Left ventricle myocardium inferior (tissue), 1 donor: Measurements from ENCODE around the gene FEZ2. TPM values are rescaled to one million over a fixed set of nuclear protein-coding genes. Genes with fewer than 3 reads are reported as not detected.

ENCODE experiments used
- DNase-seq: peaks from one replicate; pipeline ENCODE4 v3.0.0-alpha.2; 2020
- H3K27ac ChIP-seq: fragments of 200-600 bp; replicated peaks from 2 replicates; pipeline ENCODE4 v1.8.0; 2021
- H3K27me3 ChIP-seq: fragments of 200-600 bp; 2 replicates; pipeline ENCODE4 v1.8.0; 2021; ENCODE audit warnings: low read depth
- H3K36me3 ChIP-seq: fragments of 200-600 bp; 2 replicates; pipeline ENCODE4 v1.8.0; 2021
- H3K4me1 ChIP-seq: fragments of 200-600 bp; 2 replicates; pipeline ENCODE4 v1.8.0; 2021
- H3K4me3 ChIP-seq: fragments of 200-600 bp; 2 replicates; pipeline ENCODE4 v1.8.0; 2021; ENCODE audit warnings: mild to moderate bottlenecking, moderate library complexity
- H3K9me3 ChIP-seq: fragments of 200-600 bp; replicated peaks from 2 replicates; pipeline ENCODE4 v1.8.0; 2021
- intact Hi-C: fragments of 100-400 bp; cut with micrococcal nuclease; formaldehyde crosslinking; loops from one replicate; pipeline ENCODE4 v1.11.0; 2022
- long read RNA-seq: library from polyadenylated mRNA; unstranded; transcript quantifications from one replicate; pipeline ENCODE4 v2.0.0, GENCODE V29; 2021
- total RNA-seq: library from RNA; stranded (reverse); fragmentation: NEBNext Ultra II Directional; extraction: Animal tissue kit (Norgen Biotek cat#: 25700); gene quantifications from one replicate; pipeline ENCODE4 v1.2.1, GENCODE V29; 2021
- TF ChIP-seq, protein P1 (sequence below): fragments of 200-600 bp; IDR thresholded peaks from 2 replicates; pipeline ENCODE4 v1.8.0; 2021; ENCODE audit warnings: antibody characterized with exemption, mild to moderate bottlenecking, borderline replicate concordance
- donor health status: DM: no; HTN: yes; CAD: no; lungs with severe emphysema.

Gene FEZ2
- 49.6 TPM for total RNA-seq
- long read RNA-seq, transcript FEZ2-204 (8 exons, 1,931 nt), result major isoform, 13 of 22 reads
- long read RNA-seq, partial matches to known transcripts, result 4 of 22 reads
- long read RNA-seq, other reads (novel, unspliced or antisense), result 1 of 22 reads

DNA sequence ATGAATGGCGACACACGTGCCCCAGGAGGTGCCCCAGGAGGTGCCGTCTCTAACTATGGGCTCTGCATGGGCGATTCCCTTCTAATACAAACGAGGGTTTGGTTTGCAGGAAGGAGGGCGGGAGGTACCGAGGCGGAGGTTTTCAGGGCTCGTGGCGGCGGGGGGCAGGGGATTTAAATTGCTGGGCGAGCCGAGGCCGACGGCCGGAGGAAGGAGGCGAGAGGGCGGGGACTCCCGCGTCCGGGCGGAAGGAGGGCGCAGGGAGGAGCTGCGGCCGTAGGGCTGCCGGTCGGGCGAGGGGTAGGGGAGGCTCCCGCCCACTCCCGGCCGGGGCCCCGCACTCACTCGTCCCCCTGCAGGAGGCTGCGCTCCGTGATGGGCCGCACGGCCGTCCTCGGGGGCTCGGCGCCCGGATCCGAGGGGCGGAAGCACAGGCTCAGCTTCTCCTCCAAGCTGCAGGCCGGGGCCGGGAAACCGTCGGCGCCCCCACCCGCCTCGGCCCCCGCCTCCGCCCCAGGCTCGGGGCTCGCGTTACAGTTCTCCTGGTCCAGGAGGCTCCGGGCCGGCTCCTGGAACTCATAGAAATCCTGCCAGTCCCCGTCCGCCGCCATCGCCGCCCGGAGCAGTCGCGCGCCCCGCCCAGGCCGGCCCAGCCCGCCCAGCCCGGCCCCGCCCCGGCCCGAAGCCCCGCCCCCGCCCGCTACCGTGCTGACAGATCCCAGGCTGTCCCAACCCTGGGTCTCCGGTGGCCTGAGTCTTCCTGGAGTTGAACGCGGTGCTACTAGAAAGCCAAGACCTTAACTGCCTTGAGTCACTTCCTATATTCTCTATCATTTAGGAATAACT lies at the start of gene FEZ2:
FEZ2 (minus strand) TSS at position 637 of the 846 bp plus-strand sequence; CDS start at position 611, 26 bp downstream.
- Histone ChIP-seq H3K4me1 (peaks cover 40% of the 10 kb centered on the region), H3K36me3 (no peaks in the 10 kb centered on the region), H3K4me3 (peak within 1 kb of the TSS; percentile 100), H3K27ac (peak within 1 kb of the TSS; percentile 99), H3K9me3 (no peaks in the 10 kb centered on the region), H3K27me3 (no peaks in the 10 kb centered on the region)
- TF ChIP-seq, protein P1, sequence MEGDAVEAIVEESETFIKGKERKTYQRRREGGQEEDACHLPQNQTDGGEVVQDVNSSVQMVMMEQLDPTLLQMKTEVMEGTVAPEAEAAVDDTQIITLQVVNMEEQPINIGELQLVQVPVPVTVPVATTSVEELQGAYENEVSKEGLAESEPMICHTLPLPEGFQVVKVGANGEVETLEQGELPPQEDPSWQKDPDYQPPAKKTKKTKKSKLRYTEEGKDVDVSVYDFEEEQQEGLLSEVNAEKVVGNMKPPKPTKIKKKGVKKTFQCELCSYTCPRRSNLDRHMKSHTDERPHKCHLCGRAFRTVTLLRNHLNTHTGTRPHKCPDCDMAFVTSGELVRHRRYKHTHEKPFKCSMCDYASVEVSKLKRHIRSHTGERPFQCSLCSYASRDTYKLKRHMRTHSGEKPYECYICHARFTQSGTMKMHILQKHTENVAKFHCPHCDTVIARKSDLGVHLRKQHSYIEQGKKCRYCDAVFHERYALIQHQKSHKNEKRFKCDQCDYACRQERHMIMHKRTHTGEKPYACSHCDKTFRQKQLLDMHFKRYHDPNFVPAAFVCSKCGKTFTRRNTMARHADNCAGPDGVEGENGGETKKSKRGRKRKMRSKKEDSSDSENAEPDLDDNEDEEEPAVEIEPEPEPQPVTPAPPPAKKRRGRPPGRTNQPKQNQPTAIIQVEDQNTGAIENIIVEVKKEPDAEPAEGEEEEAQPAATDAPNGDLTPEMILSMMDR, result no peak
- peak; percentile 78 for DNase-seq
- intact Hi-C loops, result no loop called here

DNA sequence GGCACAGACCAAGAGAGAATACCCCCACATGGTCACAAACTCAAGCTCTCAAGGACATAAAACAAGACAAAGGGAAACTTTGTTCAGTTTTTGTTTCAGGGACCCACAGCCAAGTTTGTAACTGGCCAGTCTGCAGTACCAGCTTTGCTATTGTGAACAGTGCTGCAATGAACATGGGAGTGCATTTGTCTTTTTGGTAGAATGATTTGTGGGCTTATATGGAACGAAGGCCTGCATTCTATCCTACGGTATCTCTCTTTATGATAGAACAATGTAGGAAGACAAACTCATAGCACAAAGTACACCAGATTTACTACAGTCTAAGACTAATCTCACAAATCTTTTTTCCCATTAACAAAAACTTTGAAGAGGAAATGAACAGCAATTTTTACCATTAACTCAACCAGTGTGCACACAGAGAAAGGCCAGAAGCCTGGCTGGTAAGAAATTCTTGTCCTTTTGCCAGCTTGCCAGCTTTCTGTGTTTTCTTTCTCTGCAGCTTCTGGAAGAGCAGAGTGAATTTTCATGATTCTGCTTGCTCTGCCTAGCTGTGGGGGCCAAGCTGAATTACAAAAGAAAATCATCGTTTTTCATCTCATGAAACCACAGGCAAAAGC lies 37.1 kb upstream of the FEZ2 start:
- intact Hi-C loops, result no loop called here
- Histone ChIP-seq H3K4me3 (no peak overlapping the region), H3K9me3 (no peaks in the 10 kb centered on the region), H3K27me3 (peaks cover 8% of the 10 kb centered on the region), H3K4me1 (no peaks in the 10 kb centered on the region), H3K27ac (no peak overlapping the region), H3K36me3 (no peaks in the 10 kb centered on the region)
- no peak for DNase-seq
- TF ChIP-seq, protein P1, result no peak

DNA sequence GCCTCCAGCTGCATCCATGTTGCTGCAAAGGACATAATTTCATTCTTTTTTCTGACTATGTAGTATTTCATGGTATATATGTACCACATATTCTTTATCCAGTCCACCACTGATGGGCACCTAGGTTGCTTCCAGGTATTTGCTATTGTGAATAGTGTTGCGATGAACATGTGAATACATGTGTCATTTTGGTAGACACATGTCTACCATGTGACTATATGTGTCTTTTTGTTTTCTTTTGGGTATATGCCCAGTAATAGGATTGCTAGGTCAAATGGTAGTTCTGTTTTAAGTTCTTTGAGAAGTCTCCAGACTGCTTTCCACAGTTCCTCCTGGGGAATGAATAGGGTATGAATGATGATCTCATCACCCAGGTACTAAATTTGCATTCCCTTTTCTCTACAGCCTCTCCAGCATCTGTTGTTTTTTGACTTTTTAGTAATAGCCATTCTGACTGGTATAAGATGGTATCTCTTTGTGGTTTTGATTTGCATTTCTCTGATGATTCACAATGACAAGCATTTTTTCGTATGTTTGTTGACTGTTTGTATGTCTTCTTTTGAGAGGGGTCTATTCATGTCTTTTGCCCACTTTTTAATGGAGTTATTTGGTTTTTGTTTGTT lies 35.6 kb upstream of the FEZ2 start:
- intact Hi-C loops, result no loop called here
- no peaks in the 10 kb centered on the region for H3K36me3 ChIP-seq
- DNase-seq, result no peak

GRCh38 chr2:36626756-36627155 lies 28.8 kb upstream of the FEZ2 start:
- intact Hi-C loops, result no loop called here
- TF ChIP-seq, protein P1, result no peak
- DNase-seq, result no peak
- Histone ChIP-seq H3K27me3 (peaks cover 5% of the 10 kb centered on the region), H3K4me3 (no peak overlapping the region), H3K36me3 (no peaks in the 10 kb centered on the region), H3K27ac (no peak overlapping the region), H3K9me3 (peaks cover 18% of the 10 kb centered on the region), H3K4me1 (no peaks in the 10 kb centered on the region)

More for the DNA sequence above, 35.6 kb upstream of the FEZ2 start:
- no peaks in the 10 kb centered on the region for H3K4me1 ChIP-seq
- H3K27ac ChIP-seq, result no peak overlapping the region
- no peak overlapping the region for H3K4me3 ChIP-seq
- TF ChIP-seq, protein P1, result no peak
- H3K27me3 ChIP-seq, result peaks cover 8% of the 10 kb centered on the region
- H3K9me3 ChIP-seq, result no peaks in the 10 kb centered on the region

- peaks cover 18% of the 10 kb centered on the region for H3K9me3 ChIP-seq
- H3K27ac ChIP-seq, result no peak overlapping the region
- intact Hi-C loops, result no loop called here
- no peaks in the 10 kb centered on the region for H3K36me3 ChIP-seq
- H3K27me3 ChIP-seq, result peaks cover 5% of the 10 kb centered on the region
- DNase-seq, result no peak
- no peak overlapping the region for H3K4me3 ChIP-seq
- TF ChIP-seq, protein P1, result no peak
- H3K4me1 ChIP-seq, result no peaks in the 10 kb centered on the region
Measured at GRCh38 chr2:36626071-36626470, 28.1 kb upstream of the FEZ2 start.
